ENCODE data around the gene PPP1R1A.

DNA sequence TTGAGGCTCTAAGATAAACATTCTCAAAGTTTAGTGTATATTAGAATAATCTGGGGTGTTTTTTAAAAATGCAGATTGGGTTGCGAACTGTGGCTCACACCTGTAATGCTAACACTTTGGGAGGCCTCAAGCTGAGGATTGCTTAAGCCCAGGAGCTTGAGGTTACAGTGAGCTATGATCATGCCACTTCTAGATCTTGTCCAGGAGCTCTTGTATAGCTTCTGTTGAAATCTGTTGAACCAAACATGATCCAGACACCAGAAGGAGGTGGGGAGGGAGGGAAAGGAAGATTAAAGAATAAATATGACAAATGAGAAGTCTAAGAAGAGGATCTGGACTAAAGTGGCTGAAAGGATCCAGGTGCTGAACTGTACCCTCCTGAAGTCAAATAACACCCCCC, 24.7 kb downstream of the PPP1R1A start:
- TF ChIP-seq CTCF (IDR thresholded peaks at IDR 0.05; ENCODE audit: borderline replicate concordance, extremely low read depth, low read length, poor library complexity, severe bottlenecking) (no peak), EZH2 (IDR thresholded peaks at IDR 0.05; ENCODE audit: borderline replicate concordance, low read depth, low read length, severe bottlenecking) (no peak)

All from DND-41 (cell line).